HG02642 (cell line): ENCODE data around the gene TBC1D24.
"Not testable (repeated sequence)": the region's sequence is repeated elsewhere in the genome, so short reads cannot be mapped to it uniquely, and the experiment has no call there.

Experiments
- ATAC-seq: cut with Tn5 transposase; IDR thresholded peaks from one replicate; pipeline ENCODE4 v1.9.1; 2021; ENCODE audit warnings: mild to moderate bottlenecking; ENCODE audit not compliant: unreplicated experiment, poor library complexity

The TBC1D24 gene

GRCh38 chr16:2554709-2555425 is 79.9 kb downstream of the TBC1D24 start:
- not testable (repeated sequence) for ATAC-seq
